GM21367 (cell line): Measurements from ENCODE around the gene FCF1.
"Not testable (repeated sequence)": the region's sequence is repeated elsewhere in the genome, so short reads cannot be mapped to it uniquely, and the experiment has no call there.

Experiments
- ATAC-seq: cut with Tn5 transposase; IDR thresholded peaks from one replicate; pipeline ENCODE4 v1.9.1; 2021; ENCODE audit not compliant: unreplicated experiment

Gene FCF1

DNA sequence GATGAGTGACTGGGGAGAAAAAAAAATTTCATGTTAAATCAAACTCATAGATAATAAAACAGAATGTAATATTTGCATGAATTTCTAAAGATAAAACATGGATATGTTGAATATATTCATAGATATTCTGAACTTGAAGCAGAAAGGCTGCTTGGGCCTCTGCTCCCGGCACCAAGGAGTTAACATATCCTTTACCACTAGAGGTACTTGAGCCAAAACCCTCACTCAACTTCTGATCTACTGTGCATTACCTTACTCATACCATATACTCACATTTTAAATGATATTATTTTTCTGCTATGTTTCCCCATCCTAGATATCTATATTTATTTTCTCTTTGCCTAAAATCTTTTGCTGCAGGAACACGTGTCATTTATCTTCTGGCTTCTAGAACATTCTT is 15.0 kb upstream of the FCF1 start:
- no peak for ATAC-seq

DNA sequence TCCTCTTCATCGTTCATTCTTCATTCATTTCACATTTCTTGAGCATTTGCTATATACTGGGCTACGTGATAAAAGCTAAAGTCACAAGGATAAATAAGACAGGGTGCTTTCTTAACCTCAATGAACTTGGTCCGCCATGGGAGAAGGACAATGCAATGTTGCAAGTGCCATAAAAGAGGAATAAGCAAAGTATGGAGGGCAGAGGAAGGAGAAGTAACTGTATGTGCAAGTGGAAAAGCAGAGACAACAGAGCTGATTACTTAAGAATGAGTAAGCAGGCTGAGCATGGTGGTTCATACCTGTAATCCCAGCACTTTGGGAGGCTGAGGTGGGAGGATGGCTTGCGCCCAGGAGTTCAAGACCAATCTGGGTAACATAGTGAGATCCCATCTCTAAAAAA is 14.5 kb upstream of the FCF1 start:
- ATAC-seq, result no peak

DNA sequence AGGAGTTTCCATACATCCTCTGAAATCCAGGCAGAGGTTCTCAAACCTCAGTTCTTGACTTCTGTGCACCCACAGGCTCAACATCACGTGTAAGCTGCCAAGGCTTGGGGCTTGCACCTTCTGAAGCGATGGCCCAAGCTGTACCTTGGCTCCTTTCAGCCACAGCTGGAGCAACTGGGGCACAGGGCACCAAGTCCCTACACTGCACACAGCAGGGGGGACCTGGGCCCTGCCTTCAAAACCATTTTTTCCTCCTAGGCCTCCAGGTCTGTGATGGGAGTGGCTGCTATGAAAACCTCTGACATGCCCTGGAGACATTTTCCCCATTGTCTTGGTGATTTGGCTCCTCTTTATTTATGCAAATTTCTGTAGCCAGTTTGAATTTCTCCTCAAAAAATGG is 10.7 kb upstream of the FCF1 start:
- no peak for ATAC-seq

DNA sequence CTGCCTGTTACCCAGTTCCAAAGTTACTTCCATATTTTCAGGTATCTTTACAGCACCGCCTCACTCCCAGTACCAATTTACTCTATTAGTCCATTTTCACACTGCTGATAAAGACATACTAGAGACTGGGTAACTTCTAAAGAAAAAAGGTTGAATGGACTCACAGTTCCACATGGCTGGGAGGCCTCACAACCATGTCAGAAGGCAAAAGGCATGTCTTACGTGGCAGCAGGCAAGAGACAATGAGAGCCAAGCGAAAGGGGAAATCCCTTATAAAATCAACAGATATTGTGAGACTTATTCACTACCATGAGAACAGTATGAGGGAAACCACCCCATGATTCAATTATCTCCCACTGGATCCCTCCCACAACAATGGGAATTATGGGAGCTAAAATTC is 9.9 kb upstream of the FCF1 start:
- no peak for ATAC-seq

DNA sequence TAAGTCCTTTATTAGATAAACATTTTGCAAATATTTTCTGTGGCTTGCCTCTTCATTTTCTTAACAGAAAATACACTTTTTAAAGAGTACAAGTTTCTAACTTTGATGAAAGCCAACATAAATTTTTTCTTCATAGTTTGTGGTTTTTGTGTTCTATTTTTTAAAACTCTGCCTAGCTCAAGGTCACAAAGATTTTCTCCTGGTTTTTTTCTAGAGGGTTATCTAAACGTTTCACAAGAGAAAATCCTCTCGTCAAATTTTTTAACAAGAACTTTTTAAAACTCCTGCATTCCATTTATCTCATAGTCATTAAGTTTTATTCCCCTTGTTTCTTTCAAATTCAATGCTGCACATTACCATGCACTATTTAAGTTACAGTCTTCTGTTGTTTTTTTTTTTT is 8.3 kb upstream of the FCF1 start:
- no peak for ATAC-seq

DNA sequence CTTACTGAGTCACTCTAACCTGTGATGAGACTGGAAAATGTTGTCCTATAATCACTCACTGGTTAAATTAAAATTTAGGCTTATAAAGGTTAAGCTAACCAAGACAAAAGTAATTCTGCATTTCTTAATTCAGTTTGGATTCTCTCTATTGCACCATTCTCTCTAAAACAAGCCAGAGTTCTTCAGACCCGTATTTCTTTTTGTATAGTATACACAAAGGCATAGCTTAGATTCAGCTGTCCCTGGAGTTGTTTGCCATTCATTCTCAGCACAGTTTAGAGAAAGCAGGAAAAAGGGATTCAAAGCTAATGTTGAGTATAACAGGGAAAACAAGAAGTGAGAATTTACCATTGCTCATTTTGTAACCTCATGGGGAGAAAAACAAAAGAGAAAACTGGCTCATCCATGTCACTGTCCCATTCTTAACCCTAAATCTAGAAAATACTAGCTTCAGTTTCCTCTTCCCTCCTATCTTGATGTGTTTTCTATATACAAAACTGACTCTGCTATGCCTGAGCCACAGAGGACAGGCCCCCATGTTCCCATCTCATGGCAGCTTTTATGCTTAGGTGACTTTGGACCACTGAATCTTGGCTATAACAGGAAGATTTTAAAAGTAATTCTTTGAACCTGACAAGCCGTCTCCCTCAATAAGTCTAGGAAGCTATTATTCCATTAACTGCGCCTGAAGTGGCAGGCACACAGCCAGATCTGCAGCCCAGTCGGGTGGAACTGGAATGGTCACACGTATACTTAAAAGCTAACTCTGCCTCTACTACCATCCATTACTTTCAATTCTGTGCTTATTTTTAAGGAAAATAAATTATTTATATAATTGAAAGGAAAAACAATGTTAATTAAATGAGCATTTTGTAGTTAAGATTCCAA is 7.1 kb upstream of the FCF1 start:
- no peak for ATAC-seq

DNA sequence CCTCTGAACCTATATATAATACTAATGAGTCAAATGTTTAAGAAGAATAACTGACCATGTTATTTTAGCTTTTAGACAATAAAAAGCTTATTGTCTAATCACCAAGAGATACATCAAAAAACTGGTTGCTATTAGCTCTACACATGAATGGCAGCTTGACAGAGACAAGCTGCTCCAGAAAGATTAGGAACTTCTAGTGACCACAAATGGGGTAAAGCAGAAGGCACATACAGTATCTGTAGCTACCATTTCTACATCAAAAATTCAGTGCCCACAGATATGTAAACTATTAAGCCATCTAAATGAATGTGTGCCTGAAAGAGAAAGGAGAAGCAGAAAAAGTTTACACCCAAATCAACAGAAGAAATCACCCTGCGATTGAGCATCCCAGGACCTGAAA is 2.5 kb upstream of the FCF1 start:
- ATAC-seq, result no peak

DNA sequence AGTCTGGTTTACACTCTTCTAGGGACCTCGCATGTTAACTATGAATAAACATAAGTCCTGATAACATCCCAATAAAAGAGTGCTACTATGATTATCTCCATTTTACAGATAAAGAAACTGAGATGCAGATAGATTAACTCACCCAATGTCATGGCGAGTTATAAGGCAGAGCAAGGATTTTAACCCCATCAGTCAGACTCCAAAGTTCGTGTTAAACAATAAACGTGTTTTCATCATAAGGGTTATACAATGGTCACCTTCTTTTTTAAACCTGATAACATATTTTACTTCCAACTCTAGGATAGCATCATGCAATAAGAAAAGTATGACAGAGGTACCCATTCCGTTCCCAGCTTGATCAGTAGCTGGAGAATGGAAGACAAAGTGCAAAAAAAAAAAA is 1.3 kb upstream of the FCF1 start:
- no peak for ATAC-seq

DNA sequence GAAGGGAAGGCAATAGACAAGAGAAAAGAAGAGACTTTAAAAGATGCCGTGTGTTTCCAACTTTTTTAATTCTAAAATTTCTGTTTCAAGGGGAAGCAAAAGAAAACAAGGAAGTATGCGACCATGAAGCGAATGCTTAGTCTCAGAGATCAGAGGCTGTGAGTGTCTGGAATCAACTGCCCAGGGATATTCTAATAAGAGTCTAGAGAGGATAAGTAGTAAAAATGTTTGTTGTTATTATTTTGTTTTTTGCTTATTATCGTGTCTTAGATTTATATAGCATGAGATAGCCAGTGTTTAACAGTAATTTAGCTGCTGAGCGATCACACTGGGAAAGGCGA is 421 bp downstream of the FCF1 start:
- ATAC-seq, result no peak

DNA sequence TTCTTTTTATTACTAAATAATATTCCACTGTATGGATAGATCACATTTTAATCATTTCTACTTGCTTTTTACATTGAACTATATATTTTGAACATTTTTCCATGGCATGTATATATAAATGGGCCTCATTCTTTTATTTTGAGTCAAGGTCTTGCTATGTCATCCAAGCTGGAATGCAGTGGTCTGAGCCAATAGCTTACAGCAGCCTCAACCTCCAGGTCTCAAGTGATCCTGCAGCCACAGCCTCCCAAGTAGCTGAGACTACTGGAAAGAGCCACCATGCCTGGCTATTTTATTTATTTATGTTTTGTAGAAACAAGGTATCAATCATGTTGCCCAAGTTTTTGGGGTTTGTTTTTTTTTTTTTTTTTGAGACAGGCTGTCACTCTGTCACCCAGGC is 7.6 kb downstream of the FCF1 start:
- no peak for ATAC-seq

DNA sequence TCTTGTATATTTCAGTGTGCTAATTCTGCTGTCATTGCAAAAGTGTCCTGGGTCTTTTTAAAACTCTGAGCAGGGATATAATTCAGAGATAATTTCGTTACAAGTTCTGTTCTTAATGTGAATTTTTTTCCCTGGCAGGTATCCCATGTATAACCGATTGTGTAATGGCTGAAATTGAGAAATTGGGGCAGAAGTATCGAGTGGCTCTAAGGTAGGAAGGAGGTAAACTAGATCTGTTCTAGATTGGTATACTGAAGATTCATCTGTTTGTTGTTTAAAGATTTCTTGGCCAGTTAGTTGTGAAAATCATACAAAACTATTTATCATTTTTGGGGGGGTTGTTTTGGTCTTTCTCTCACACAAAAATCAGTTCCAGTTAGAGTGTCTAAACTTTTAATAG is 10.2 kb downstream of the FCF1 start:
- no peak for ATAC-seq

DNA sequence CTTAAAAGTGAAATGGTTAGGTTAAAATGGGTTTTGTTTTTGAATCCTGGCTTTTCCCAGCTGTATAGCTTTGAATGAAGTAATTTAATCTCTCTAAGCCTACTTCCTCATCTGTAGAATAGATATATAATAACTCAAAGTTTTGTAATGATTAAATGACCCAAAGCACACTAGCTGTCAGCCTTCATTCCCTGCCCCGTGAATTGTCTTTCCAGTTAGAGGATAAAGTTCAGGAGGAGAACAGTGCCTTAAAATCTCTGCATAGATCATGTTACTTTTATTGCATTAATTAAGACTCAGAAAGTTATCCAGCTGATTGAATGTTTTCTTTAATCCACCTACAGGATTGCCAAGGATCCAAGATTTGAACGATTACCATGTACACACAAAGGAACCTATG is 19.4 kb downstream of the FCF1 start:
- ATAC-seq, result no peak

DNA sequence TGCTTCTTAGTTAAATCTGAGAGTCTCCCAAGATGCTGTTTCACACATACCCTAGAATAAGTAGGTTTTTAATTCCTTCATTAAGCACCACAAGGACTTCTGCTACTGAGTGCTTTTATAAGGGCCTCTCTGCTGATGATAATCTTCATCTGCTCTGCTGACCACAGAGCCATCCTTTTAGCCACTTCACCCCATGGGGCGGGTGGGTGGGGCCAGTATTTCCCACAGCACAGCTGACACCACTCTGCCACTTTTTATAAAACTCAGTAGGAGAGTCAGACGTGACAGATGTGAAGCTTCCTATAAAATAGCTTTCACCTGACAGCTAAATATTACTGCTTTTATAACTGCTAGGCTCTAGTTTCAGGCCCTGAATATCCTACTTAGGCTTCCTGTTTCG is 20.3 kb downstream of the FCF1 start:
- no peak for ATAC-seq

DNA sequence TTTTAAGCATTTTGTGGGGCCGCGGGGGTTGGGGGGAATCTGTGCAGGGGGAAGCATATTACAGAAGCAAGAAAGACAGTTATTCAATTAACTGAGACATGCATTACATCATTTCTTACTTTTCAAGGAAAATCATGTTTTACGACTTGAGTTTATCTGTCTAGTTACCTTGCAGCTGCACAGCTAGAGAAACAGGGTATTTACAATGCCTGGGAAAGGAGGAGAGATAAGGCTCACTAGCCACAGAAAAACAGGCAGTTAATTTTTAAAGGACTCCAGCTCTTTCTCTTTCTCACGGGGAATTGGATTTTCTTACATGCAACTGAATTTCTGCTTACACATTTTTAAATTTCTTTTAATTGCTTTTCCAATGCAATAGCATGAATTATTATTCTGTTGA is 22.2 kb downstream of the FCF1 start:
- ATAC-seq, result no peak

DNA sequence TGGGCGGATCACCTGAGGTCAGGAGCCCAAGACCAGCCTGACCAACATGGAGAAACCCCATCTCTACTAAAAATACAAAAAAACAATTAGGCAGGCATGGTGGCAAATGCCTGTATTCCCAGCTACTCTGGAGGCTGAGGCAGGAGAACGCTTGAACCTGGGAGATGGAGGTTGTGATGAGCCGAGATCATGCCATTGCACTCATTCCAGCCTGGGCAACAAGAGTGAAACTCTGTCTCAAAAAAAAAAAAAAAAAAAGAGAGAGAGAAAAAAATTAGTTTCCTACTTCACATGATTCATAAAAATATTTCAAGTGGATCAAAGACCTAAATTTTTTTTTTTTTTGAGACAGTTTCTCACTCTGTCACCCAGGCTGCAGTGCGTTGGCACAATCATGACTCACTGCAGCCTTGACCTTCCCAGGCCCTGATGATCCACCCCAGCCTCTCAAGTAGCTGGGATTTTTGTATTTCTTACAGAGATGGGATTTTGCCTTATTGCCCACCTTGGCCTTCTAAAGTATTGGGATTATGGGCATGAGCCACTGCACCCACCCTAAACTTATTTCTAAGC is 24.9 kb downstream of the FCF1 start:
- no peak for ATAC-seq

DNA sequence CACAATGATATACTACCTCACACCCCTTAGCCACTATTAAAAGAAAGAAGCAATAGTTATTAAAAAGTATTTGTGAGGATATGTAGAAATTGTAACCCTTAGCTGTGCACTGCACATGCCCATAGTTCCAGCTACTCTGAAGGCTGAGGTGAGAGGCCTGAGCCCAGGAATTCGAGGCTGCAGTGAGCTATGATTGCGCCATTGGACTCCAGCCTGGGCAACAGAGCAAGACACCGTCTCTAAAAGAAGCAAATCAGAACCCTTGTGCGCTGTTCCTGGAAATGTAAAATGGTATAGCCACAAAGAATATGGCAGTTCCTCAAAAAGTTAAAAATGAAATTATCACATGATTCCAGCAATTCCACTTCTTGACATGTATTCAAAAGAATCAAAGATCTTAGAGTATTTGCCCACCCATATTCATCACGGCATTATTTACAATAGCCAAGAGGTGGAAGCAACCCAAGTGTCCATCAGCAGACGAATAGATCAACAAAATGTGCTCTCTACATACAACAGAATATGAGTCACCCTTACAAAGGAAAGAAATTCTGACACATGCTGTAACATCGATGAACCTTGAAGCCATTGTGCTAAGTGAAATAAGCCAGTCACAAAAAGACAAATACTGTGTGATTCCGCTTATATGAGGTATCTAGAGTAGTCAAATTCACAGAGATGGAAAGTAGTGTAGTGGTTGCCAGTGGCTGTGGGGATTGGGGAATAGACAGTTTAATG is 26.5 kb downstream of the FCF1 start:
- ATAC-seq, result no peak

DNA sequence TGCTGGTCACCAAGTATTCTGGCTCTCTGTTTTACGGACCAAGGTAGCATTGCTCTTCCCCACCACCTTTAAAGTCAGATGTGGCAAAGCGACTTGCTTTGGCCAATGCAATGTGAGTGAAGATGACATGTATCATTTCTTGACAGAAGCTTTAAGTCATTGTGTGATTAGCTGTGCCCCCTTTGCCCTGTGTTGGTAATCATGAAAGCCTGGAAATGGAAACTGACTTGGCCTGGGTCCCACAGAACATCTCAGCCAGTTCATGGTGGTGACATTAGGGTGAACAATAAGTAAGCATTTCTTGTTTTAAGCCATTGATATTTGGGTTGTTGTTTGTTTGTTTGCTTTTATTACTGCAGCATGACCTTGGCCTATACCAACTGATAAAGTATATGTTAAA is 34.3 kb downstream of the FCF1 start:
- no peak for ATAC-seq

DNA sequence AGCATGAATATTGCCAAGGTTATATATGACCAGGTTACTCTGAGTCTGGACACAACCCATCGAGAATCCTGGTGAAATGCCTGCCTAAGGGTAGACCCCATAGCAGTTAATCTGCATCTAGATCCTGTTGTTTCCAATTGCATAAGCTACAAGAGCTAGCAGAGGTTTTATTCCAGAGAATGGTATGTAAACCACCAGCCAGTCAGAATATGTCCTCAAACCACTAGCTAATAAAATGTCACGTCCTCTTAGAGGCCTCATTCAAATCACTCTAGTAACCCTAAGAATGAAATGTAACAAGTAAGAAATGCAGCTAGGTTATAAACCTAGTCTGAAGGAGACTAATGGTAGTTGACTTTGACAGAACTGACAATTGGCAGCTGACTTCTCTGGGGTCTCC is 41.2 kb downstream of the FCF1 start:
- no peak for ATAC-seq

DNA sequence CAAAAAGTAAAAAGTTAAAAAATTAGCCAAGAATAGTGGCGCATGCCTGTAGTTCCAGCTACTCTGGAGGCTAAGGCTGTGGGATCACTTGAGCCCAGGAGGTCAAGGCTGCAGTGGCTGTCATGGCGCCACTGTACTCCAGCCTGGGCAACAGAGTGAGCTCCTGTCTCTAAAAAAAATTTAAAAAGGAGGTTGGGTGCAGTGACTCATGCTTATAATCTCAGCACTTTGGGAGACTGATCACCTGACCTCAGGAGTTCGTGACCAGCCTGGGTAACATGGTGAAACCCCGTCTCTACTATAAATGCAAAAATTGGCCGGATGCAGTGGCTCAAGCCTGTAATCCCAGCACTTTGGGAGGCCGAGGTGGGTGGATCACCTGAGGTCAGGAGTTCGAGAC is 42.0 kb downstream of the FCF1 start:
- ATAC-seq, result no peak

DNA sequence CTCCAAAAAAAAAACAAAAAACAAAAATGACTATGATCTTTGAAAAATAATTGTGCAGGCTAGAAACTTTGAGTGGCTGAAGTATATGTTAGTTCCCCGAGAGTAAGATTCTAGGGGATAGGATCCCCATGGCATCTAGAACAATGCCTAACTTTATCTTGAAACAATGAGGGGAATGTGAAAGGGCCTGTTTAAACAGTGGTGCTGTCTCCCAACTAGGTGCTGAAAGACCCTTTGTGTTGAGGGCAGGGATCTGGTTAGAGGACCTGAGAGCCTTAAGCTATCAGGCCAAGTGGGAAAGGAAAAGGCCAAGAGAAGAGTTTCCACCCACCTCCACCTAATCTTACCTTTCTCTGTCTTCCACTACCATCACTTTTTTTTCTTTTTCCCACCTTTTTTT is 43.4 kb downstream of the FCF1 start:
- no peak for ATAC-seq

DNA sequence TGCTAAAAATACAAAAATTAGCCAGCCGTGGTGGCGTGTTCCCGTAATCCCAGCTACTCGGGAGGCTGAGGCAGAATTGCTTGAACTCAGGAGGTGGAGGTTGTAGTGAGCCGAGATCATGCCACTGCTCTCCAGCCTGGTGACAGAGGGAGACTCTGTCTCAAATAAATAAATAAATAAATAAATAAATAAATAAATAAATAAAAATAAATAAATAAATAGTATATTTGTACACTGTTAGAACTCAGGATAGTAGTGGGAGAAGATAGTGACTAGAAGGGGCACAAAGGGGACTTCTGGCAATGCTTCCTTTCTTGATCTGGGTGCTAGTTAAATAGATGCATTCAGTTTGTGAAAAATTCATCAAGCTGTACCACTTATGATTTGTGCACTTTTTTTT is 45.6 kb downstream of the FCF1 start:
- not testable (repeated sequence) for ATAC-seq
